PFSK-1 (cell line): Measurements from ENCODE around the gene TRIM9.

Experiments used
- POLR2AphosphoS5 ChIP-seq: IDR thresholded peaks from 2 replicates; pipeline ENCODE4 v1.6.1; 2012; ENCODE audit warnings: low read depth, mild to moderate bottlenecking, control low read depth, low read length, moderate library complexity
- TF ChIP-seq, protein P1 (sequence below), 2 experiments: IDR thresholded peaks; 2 replicates each; pipeline versions ENCODE4 v1.6.1 to v1.8.0; 2011 to 2012; ENCODE audit warnings: low read depth in 2 of 2, low read length in 2 of 2, control low read depth in 1 of 2, inconsistent platforms in 1 of 2, mild to moderate bottlenecking in 1 of 2, moderate library complexity in 1 of 2; ENCODE audit not compliant: insufficient read depth in 1 of 2

DNA sequence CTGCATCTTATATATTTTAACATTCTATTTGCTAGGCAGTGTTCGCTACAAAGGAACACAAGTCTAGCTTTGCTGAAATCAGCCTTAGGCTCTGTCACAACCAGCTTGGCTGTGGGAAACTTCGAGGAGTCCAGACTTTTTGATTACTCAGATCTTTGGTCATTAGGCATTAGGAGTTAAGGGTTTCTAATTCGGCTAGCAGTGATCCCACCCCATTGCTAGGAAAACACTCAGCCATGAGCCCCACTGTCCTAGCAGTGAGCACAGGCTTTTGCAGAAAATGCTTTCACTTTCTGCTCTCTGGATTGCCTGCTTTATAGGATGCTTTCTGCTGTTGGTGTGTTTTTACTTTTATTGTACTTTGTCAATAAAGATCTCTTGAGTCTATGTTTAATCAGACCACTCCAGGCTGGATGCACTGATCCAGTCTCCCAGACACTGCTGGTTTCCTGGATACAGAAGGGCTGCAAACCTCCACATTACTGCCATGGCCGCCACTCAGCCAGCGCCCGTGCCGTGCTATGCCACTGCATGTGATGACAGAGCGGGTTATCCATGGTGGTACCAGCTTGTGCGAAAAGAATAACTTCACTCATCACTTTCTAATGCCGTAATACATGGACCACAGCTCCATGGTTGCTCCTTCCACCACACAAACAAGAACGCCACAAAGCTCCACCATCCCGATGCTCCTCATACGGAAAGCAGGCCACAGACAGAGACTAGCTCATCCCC is 109.6 kb downstream of the TRIM9 start:
- TF ChIP-seq POLR2AphosphoS5: no peak
- TF ChIP-seq, protein P1, sequence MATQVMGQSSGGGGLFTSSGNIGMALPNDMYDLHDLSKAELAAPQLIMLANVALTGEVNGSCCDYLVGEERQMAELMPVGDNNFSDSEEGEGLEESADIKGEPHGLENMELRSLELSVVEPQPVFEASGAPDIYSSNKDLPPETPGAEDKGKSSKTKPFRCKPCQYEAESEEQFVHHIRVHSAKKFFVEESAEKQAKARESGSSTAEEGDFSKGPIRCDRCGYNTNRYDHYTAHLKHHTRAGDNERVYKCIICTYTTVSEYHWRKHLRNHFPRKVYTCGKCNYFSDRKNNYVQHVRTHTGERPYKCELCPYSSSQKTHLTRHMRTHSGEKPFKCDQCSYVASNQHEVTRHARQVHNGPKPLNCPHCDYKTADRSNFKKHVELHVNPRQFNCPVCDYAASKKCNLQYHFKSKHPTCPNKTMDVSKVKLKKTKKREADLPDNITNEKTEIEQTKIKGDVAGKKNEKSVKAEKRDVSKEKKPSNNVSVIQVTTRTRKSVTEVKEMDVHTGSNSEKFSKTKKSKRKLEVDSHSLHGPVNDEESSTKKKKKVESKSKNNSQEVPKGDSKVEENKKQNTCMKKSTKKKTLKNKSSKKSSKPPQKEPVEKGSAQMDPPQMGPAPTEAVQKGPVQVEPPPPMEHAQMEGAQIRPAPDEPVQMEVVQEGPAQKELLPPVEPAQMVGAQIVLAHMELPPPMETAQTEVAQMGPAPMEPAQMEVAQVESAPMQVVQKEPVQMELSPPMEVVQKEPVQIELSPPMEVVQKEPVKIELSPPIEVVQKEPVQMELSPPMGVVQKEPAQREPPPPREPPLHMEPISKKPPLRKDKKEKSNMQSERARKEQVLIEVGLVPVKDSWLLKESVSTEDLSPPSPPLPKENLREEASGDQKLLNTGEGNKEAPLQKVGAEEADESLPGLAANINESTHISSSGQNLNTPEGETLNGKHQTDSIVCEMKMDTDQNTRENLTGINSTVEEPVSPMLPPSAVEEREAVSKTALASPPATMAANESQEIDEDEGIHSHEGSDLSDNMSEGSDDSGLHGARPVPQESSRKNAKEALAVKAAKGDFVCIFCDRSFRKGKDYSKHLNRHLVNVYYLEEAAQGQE (IDR thresholded peaks at IDR 0.05; ENCODE audit: insufficient read depth in 1 of 2, low read depth in 2 of 2, low read length in 2 of 2): no peak
